GM23338 (cell line): ENCODE data around the gene TPST2. TPM values are rescaled to one million over a fixed set of nuclear protein-coding genes. Genes with fewer than 3 reads are reported as not detected.

Source experiments
- ATAC-seq: fragments of 200-7000 bp; cut with Tn5 transposase; 3 replicates; pipeline ENCODE4 v1.9.1; 2020
- DNase-seq: peaks from one replicate; pipeline ENCODE4 v3.0.0-alpha.2; 2015; ENCODE audit warnings: low spot score
- H2AFZ ChIP-seq: fragments of 200-600 bp; sonication (generic); 2 replicates; pipeline ENCODE4 v1.8.0; 2016; ENCODE audit warnings: antibody characterized with exemption, mild to moderate bottlenecking, moderate library complexity
- H3F3A ChIP-seq: fragments of 200-600 bp; sonication (generic); replicated peaks from 2 replicates; pipeline ENCODE4 v1.8.0; 2017; ENCODE audit warnings: antibody characterized with exemption, mixed run types, low read depth
- H3K27ac ChIP-seq: fragments of 200-600 bp; sonication (generic); 2 replicates; pipeline ENCODE4 v1.6.1; 2016; ENCODE audit warnings: low read depth
- H3K27me3 ChIP-seq: fragments of 200-600 bp; sonication (generic); 2 replicates; pipeline ENCODE4 v1.8.0; 2016; ENCODE audit warnings: mild to moderate bottlenecking, mixed run types, moderate library complexity; ENCODE audit not compliant: insufficient read depth
- H3K36me3 ChIP-seq: fragments of 200-600 bp; sonication (generic); 2 replicates; pipeline ENCODE4 v1.8.0; 2016; ENCODE audit warnings: mild to moderate bottlenecking; ENCODE audit not compliant: insufficient read depth
- H3K4me1 ChIP-seq: fragments of 200-600 bp; sonication (generic); 2 replicates; pipeline ENCODE4 v1.8.0; 2016; ENCODE audit warnings: mild to moderate bottlenecking, moderate library complexity; ENCODE audit not compliant: insufficient read depth
- H3K4me2 ChIP-seq: fragments of 200-600 bp; sonication (generic); 2 replicates; pipeline ENCODE4 v1.7.1; 2017; ENCODE audit warnings: mixed run types
- H3K4me3 ChIP-seq: fragments of 200-600 bp; sonication (generic); 2 replicates; pipeline ENCODE4 v1.6.1; 2016; ENCODE audit warnings: mixed run types
- H3K79me2 ChIP-seq: fragments of 200-600 bp; sonication (generic); replicated peaks from 2 replicates; pipeline ENCODE4 v1.8.0; 2017; ENCODE audit warnings: mild to moderate bottlenecking; ENCODE audit not compliant: insufficient read depth
- H3K9me2 ChIP-seq: fragments of 200-600 bp; sonication (generic); 2 replicates; pipeline ENCODE4 v1.8.0; 2017; ENCODE audit not compliant: insufficient read depth
- H4K20me1 ChIP-seq: fragments of 200-600 bp; sonication (generic); replicated peaks from 2 replicates; pipeline ENCODE4 v1.8.0; 2017; ENCODE audit warnings: mild to moderate bottlenecking; ENCODE audit not compliant: insufficient read depth
- H3K27ac Mint-ChIP-seq: 2 replicates; pipeline ENCODE4 v1.8.0; 2020; ENCODE audit warnings: inconsistent platforms, mild to moderate bottlenecking, moderate library complexity, mixed read lengths
- H3K27me3 Mint-ChIP-seq: 3 replicates; pipeline ENCODE4 v1.8.0; 2022; ENCODE audit warnings: low read depth, mild to moderate bottlenecking, moderate library complexity, mixed read lengths, inconsistent platforms; ENCODE audit not compliant: insufficient read depth, poor library complexity
- H3K36me3 Mint-ChIP-seq: 3 replicates; pipeline ENCODE4 v1.8.0; 2021; ENCODE audit warnings: low read depth, mild to moderate bottlenecking, inconsistent platforms, moderate library complexity, mixed read lengths
- H3K4me1 Mint-ChIP-seq: 3 replicates; pipeline ENCODE4 v1.8.0; 2020; ENCODE audit warnings: mild to moderate bottlenecking, inconsistent platforms, mixed read lengths
- H3K4me3 Mint-ChIP-seq: 3 replicates; pipeline ENCODE4 v1.8.0; 2021; ENCODE audit warnings: moderate library complexity, mild to moderate bottlenecking, inconsistent platforms, mixed read lengths
- H3K9me3 Mint-ChIP-seq: 3 replicates; pipeline ENCODE4 v1.8.0; 2020; ENCODE audit warnings: moderate library complexity, mild to moderate bottlenecking, inconsistent platforms, mixed read lengths
- CREB1 ChIP-seq: fragments of 250-450 bp; sonication (Bioruptor Pico); IDR thresholded peaks from 2 replicates; pipeline ENCODE4 v1.5.0; 2020; ENCODE audit warnings: low read depth, mild to moderate bottlenecking, moderate library complexity
- CTCF ChIP-seq, 2 experiments: fragments of 200-600 bp in 1 of 2; sonication (generic) in 1 of 2; conservative IDR thresholded peaks; 2 replicates each; pipeline versions ENCODE4 v1.5.1 to v1.6.1; 2016 to 2017; ENCODE audit warnings: antibody characterized with exemption in 2 of 2, low read depth in 2 of 2, mild to moderate bottlenecking in 2 of 2, moderate library complexity in 1 of 2
- ETS1 ChIP-seq: IDR thresholded peaks from 2 replicates; pipeline ENCODE4 v1.6.1; 2016; ENCODE audit warnings: antibody characterized with exemption
- EZH2 ChIP-seq: fragments of 200-600 bp; sonication (generic); IDR thresholded peaks from one replicate; pipeline ENCODE4 v1.8.0; 2017; ENCODE audit warnings: antibody characterized with exemption, mild to moderate bottlenecking, low read depth; ENCODE audit not compliant: unreplicated experiment
- EZH2phosphoT487 ChIP-seq: fragments of 200-600 bp; sonication (generic); IDR thresholded peaks from one replicate; pipeline ENCODE4 v1.8.1; 2018; ENCODE audit warnings: antibody characterized with exemption; ENCODE audit not compliant: unreplicated experiment
- JUNB ChIP-seq: IDR thresholded peaks from one replicate; pipeline ENCODE4 v1.6.1; 2016; ENCODE audit warnings: antibody characterized with exemption; ENCODE audit not compliant: unreplicated experiment
- POLR2AphosphoS5 ChIP-seq: IDR thresholded peaks from 2 replicates; pipeline ENCODE4 v1.6.1; 2016; ENCODE audit warnings: antibody characterized with exemption, low read depth
- REST ChIP-seq: IDR thresholded peaks from one replicate; pipeline ENCODE4 v1.6.1; 2018; ENCODE audit warnings: antibody characterized with exemption; ENCODE audit not compliant: unreplicated experiment
- STAT1 ChIP-seq: IDR thresholded peaks from one replicate; pipeline ENCODE4 v1.6.1; 2016; ENCODE audit warnings: antibody characterized with exemption; ENCODE audit not compliant: unreplicated experiment
- ZNF114 ChIP-seq: fragments of 250-450 bp; sonication (Bioruptor Pico); IDR thresholded peaks from 2 replicates; pipeline ENCODE4 v1.5.0; 2020; ENCODE audit warnings: mild to moderate bottlenecking, moderate library complexity
- ZNF331 ChIP-seq: fragments of 250-450 bp; sonication (Bioruptor Pico); IDR thresholded peaks from 2 replicates; pipeline ENCODE4 v1.5.0; 2020; ENCODE audit warnings: low read depth, mild to moderate bottlenecking, moderate library complexity
- ZNF462 ChIP-seq: fragments of 250-450 bp; sonication (Bioruptor Pico); IDR thresholded peaks from 2 replicates; pipeline ENCODE4 v1.5.0; 2020; ENCODE audit warnings: mild to moderate bottlenecking, moderate library complexity
- polyA plus RNA-seq: library from polyadenylated mRNA; unstranded; fragments of >200 nt; fragmentation: Nextera tagmentation; extraction: Ambion mirVana; gene quantifications from 2 replicates; pipeline ENCODE4 v1.2.1, GENCODE V29; 2016
- total RNA-seq: library from RNA; depleted of rRNA; stranded (reverse); fragments of >200 nt; shearing (Covaris generic); gene quantifications from 2 replicates; pipeline ENCODE4 v1.2.3, GENCODE V29; 2014

TPST2 gene
- total and polyA plus RNA-seq, 2 experiments from 2014 or later, result 37.9 to 127 TPM

- peaks cover 11% of the 10 kb centered on the region for H3K27me3 Mint-ChIP-seq
- H2AFZ ChIP-seq, result no peak overlapping the region
- H3K4me3 Mint-ChIP-seq, result no peak overlapping the region
- H3K27me3 ChIP-seq, result no peaks in the 10 kb centered on the region
- peaks cover 11% of the 10 kb centered on the region for H3K36me3 Mint-ChIP-seq
- peaks cover 52% of the 10 kb centered on the region for H3K4me1 ChIP-seq
- DNase-seq, result no peak
- peak overlapping the region; percentile 69 for H3K27ac Mint-ChIP-seq
- peaks cover 31% of the 10 kb centered on the region; the same call in 1 of the 2 replicates for H3F3A ChIP-seq
- H3K4me3 ChIP-seq, result no peak overlapping the region
- H3K4me1 Mint-ChIP-seq, result peaks cover 55% of the 10 kb centered on the region
- H3K27ac ChIP-seq, result peak overlapping the region; percentile 91
- H3K9me2 ChIP-seq, result no peaks in the 10 kb centered on the region
- no peaks in the 10 kb centered on the region for H3K9me3 Mint-ChIP-seq
- TF ChIP-seq POLR2AphosphoS5 (no peak), EZH2 (no peak), ZNF462 (CRISPR knock-in tag) (no peak), CTCF (conservative IDR thresholded peaks at IDR 0.05; ENCODE audit: low read depth in 2 of 2) (no peak), STAT1 (no peak), CREB1 (no peak), EZH2phosphoT487 (no peak), REST (no peak), ETS1 (no peak), ZNF114 (CRISPR knock-in tag) (no peak), ZNF331 (CRISPR knock-in tag) (no peak), JUNB (no peak)
- peaks cover 97% of the 10 kb centered on the region for H3K79me2 ChIP-seq
- ATAC-seq, result no peak
- no peaks in the 10 kb centered on the region for H3K36me3 ChIP-seq
- peaks cover 25% of the 10 kb centered on the region for H4K20me1 ChIP-seq
- H3K4me2 ChIP-seq, result peak overlapping the region; percentile 48; the same call in 1 of the 2 replicates
These were observed 39.9 kb downstream of the TPST2 start for GRCh38 chr22:26549902-26550497.
